ENCODE data around the gene PTPN11. TPM values are rescaled to one million over a fixed set of nuclear protein-coding genes. Genes with fewer than 3 reads are reported as not detected.
A peak's percentile ranks its signal among the peaks of the same experiment; 100 is the strongest.
"Not testable (repeated sequence)": the region's sequence is repeated elsewhere in the genome, so short reads cannot be mapped to it uniquely, and the experiment has no call there.

PTPN11 gene
- total RNA-seq, 4 donors from 2014 or later, result 90.6 to 136 (median 110) TPM

- Histone ChIP-seq H3K36me3 (peaks cover 3 to 38% (median 8%) of the 10 kb centered on the region in 3 donors), H3K27ac (no peak overlapping the region), H3K27me3 (no peaks in the 10 kb centered on the region), H3K9me3 (no peaks in the 10 kb centered on the region), H3K4me1 (peaks cover 0 to 2% (median 0%) of the 10 kb centered on the region in 4 donors), H3K4me3 (no peak overlapping the region)
- 58 to 62% methylated on average over 5 of the region's 5 CpGs for WGBS, 2 donors
- no peak for DNase-seq (ENCODE audit: low spot score in 2 of 2)
- TF ChIP-seq CTCF (IDR thresholded peaks at IDR 0.05), result no peak
- no peak for TF ChIP-seq EP300 (IDR thresholded peaks at IDR 0.05)
- no peak for TF ChIP-seq POLR2A (IDR thresholded peaks at IDR 0.05)
These were observed 16.7 kb upstream of the PTPN11 start for GRCh38 chr12:112401903-112402498.

- Histone ChIP-seq H3K4me1 (peaks cover 0 to 23% (median 7%) of the 10 kb centered on the region in 4 donors), H3K9me3 (no peaks in the 10 kb centered on the region), H3K4me3 (no peak overlapping the region), H3K27me3 (no peaks in the 10 kb centered on the region), H3K36me3 (peaks cover 3 to 50% (median 8%) of the 10 kb centered on the region in 3 donors), H3K27ac (no peak overlapping the region)
- 79 to 82% methylated on average over 11 of the region's 11 CpGs for WGBS, 2 donors
- DNase-seq (ENCODE audit: low spot score in 2 of 2), result no peak
- TF ChIP-seq CTCF (IDR thresholded peaks at IDR 0.05) (no peak), EP300 (IDR thresholded peaks at IDR 0.05) (no peak), POLR2A (IDR thresholded peaks at IDR 0.05) (no peak)
These were observed 11.9 kb upstream of the PTPN11 start for GRCh38 chr12:112406519-112407488.

- 78 to 86% methylated on average over 6 of the region's 6 CpGs for WGBS, 2 donors
- not testable (repeated sequence) for H3K27me3 ChIP-seq; DNase-seq (ENCODE audit: low spot score in 2 of 2); H3K27ac ChIP-seq; H3K4me3 ChIP-seq; H3K9me3 ChIP-seq
- Histone ChIP-seq H3K4me1 (peaks cover 0 to 23% (median 7%) of the 10 kb centered on the region in 4 donors), H3K36me3 (peaks cover 3 to 50% (median 8%) of the 10 kb centered on the region in 3 donors)
These were observed 11.1 kb upstream of the PTPN11 start for GRCh38 chr12:112407683-112408082.

DNA sequence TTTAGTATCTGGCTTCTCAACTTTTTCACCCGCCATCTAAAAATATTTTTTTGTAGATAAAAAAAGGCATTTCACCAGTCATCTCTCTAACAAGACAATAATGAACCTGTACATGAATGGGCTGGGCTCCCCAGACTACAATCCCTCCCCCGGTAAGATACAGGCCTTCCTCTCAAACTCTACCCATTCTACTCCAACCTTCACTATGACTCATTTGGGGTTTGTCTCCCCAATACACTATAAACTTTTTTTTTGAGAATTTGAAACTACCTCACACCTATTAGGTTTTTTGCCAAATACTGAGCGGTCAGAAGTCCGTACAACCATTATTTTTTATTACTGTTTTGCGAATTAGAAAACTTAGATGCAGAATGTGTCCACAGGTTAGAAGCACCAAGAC is 10.1 kb upstream of the PTPN11 start:
- TF ChIP-seq EP300 (IDR thresholded peaks at IDR 0.05) (no peak), POLR2A (IDR thresholded peaks at IDR 0.05) (no peak), CTCF (IDR thresholded peaks at IDR 0.05) (no peak)

GRCh38 chr12:112409064-112409905 is 9.5 kb upstream of the PTPN11 start, which contains the start of gene RPL6:
TSS of gene RPL6 (minus strand) at chr12:112409605. CDS start at chr12:112408656, 949 bp downstream.
- H3K27ac ChIP-seq, result peak within 1 kb of the TSS; percentile 81 to 87 (median 86)
- H3K36me3 ChIP-seq, result peaks cover 3 to 39% (median 8%) of the 10 kb centered on the region in 3 donors
- peak within 1 kb of the TSS; percentile 42 to 84 (median 66) for H3K4me3 ChIP-seq
- no peaks in the 10 kb centered on the region for H3K9me3 ChIP-seq
- TF ChIP-seq POLR2A (IDR thresholded peaks at IDR 0.05) (peak; percentile 74 to 88), EP300 (IDR thresholded peaks at IDR 0.05) (peak in 1 of 2 donors; percentile 98), CTCF (IDR thresholded peaks at IDR 0.05) (peak in 1 of 5 experiments; percentile 36)
- peak; percentile 49 to 83 for DNase-seq (ENCODE audit: low spot score in 2 of 2)
- WGBS, 2 donors, result 12% methylated on average over 41 to 46 of the region's 46 CpGs
- no peaks in the 10 kb centered on the region for H3K27me3 ChIP-seq
- peaks cover 0 to 23% (median 7%) of the 10 kb centered on the region in 4 donors for H3K4me1 ChIP-seq

More for the DNA sequence above, 10.1 kb upstream of the PTPN11 start:
- Histone ChIP-seq H3K27me3 (no peaks in the 10 kb centered on the region), H3K4me3 (peak overlapping the region; percentile 42 to 84 (median 66)), H3K36me3 (peaks cover 3 to 46% (median 8%) of the 10 kb centered on the region in 3 donors), H3K27ac (peak overlapping the region in 3 of 4 donors; percentile 86 to 87 (median 87)), H3K4me1 (peaks cover 0 to 23% (median 7%) of the 10 kb centered on the region in 4 donors), H3K9me3 (no peaks in the 10 kb centered on the region)
- no peak for DNase-seq (ENCODE audit: low spot score in 2 of 2)
- 19% methylated on average over 5 of the region's 5 CpGs for WGBS, 2 donors

All from tibial nerve (tissue), 4 donors.